Keratinocyte (primary cell): ENCODE results near the gene RBBP8. TPM values are rescaled to one million over a fixed set of nuclear protein-coding genes. Genes with fewer than 3 reads are reported as not detected.

Experiments
- DNase-seq: peaks from one replicate; pipeline ENCODE4 v3.0.0-alpha.2; 2011; ENCODE audit warnings: low read depth, missing footprints, low spot score
- FAIRE-seq: peaks from 2 replicates; lab custom pipeline; 2011; peaks lifted over from hg19 to GRCh38; lab: Jason Lieb, UNC
- H2AFZ ChIP-seq: 2 replicates; pipeline ENCODE4 v1.6.0; 2012; ENCODE audit warnings: low read length, control low read depth, inconsistent platforms; ENCODE audit not compliant: control insufficient read depth
- H3K27ac ChIP-seq: 2 replicates; pipeline ENCODE4 v1.5.1; 2011; ENCODE audit warnings: low read length; ENCODE audit not compliant: control insufficient read depth, insufficient read depth
- H3K27me3 ChIP-seq: 3 replicates; pipeline ENCODE4 v1.6.0; 2011; ENCODE audit warnings: low read length; ENCODE audit not compliant: control insufficient read depth, insufficient read depth; ENCODE audit errors: extremely low read depth
- H3K36me3 ChIP-seq, 2 experiments: 2 replicates in 1 of 2; 3 replicates in 1 of 2; pipeline ENCODE4 v1.5.1; 2011; ENCODE audit warnings: low read length in 2 of 2, mild to moderate bottlenecking in 1 of 2; ENCODE audit not compliant: control insufficient read depth in 2 of 2, insufficient read depth in 2 of 2; ENCODE audit errors: extremely low read depth in 1 of 2
- H3K4me1 ChIP-seq: 3 replicates; pipeline ENCODE4 v1.5.1; 2011; ENCODE audit warnings: low read length; ENCODE audit not compliant: control insufficient read depth, insufficient read depth; ENCODE audit errors: extremely low read depth
- H3K4me2 ChIP-seq: 3 replicates; pipeline ENCODE4 v1.6.0; 2011; ENCODE audit warnings: low read depth, low read length; ENCODE audit not compliant: control insufficient read depth, insufficient read depth; ENCODE audit errors: extremely low read depth
- H3K4me3 ChIP-seq, 3 experiments: fragments of 200-600 bp in 1 of 3; sonication (generic) in 1 of 3; 2 replicates in 2 of 3; 3 replicates in 1 of 3; pipeline ENCODE4 v1.5.1; 2011 to 2016; ENCODE audit warnings: low read length in 3 of 3, mild to moderate bottlenecking in 3 of 3, control low read depth in 2 of 3, inconsistent platforms in 1 of 3, low read depth in 1 of 3, mixed read lengths in 1 of 3, mixed run types in 1 of 3, moderate library complexity in 1 of 3; ENCODE audit not compliant: control insufficient read depth in 2 of 3, insufficient read depth in 2 of 3; ENCODE audit errors: extremely low read depth in 1 of 3
- H3K79me2 ChIP-seq: 2 replicates; pipeline ENCODE4 v1.6.0; 2012; ENCODE audit warnings: low read length; ENCODE audit not compliant: control insufficient read depth, insufficient read depth
- H3K9ac ChIP-seq: 3 replicates; pipeline ENCODE4 v1.6.0; 2011; ENCODE audit warnings: low read length; ENCODE audit not compliant: control insufficient read depth, insufficient read depth; ENCODE audit errors: extremely low read depth
- H3K9me1 ChIP-seq: 3 replicates; pipeline ENCODE4 v1.6.0; 2011; ENCODE audit warnings: low read length; ENCODE audit not compliant: control insufficient read depth, insufficient read depth; ENCODE audit errors: extremely low read depth
- H3K9me3 ChIP-seq: 2 replicates; pipeline ENCODE4 v1.5.1; 2012; ENCODE audit warnings: low read depth, low read length; ENCODE audit not compliant: control insufficient read depth
- H4K20me1 ChIP-seq: 3 replicates; pipeline ENCODE4 v1.6.0; 2011; ENCODE audit warnings: low read length; ENCODE audit not compliant: control insufficient read depth, insufficient read depth; ENCODE audit errors: extremely low read depth
- CTCF ChIP-seq, 3 experiments: IDR thresholded peaks in 1 of 3; conservative IDR thresholded peaks in 1 of 3; optimal IDR thresholded peaks in 1 of 3; 2 replicates in 2 of 3; 3 replicates in 1 of 3; pipeline versions ENCODE3 to v1.5.1; 2011; ENCODE audit warnings: low read length in 3 of 3, mild to moderate bottlenecking in 3 of 3, moderate library complexity in 2 of 3, control low read depth in 1 of 3, inconsistent platforms in 1 of 3; ENCODE audit not compliant: insufficient read depth in 2 of 3; ENCODE audit errors: extremely low read depth in 1 of 3
- EZH2 ChIP-seq: IDR thresholded peaks from one replicate; pipeline ENCODE4 v1.6.1; 2012; ENCODE audit warnings: inconsistent platforms, mild to moderate bottlenecking, low read length, moderate library complexity
- dilution Hi-C: fragments of 300-500 bp; cut with MboI; formaldehyde crosslinking; loops from one replicate; pipeline ENCODE4 v1.7.0; 2020; ENCODE audit warnings: low sequenced_read_pairs; ENCODE audit not compliant: extremely low pct_ligation_motif_present
- polyA plus RNA-seq, 5 experiments: library from polyadenylated mRNA; depleted of rRNA in 3 of 5; stranded (reverse) in 3 of 5; stranded (forward) in 1 of 5; unstranded in 1 of 5; fragments of >200 nt; gene quantifications; 1 replicate in 1 of 5; 2 replicates in 3 of 5; 3 replicates in 1 of 5; pipeline versions ENCODE4 v1.2.1 to v1.2.3, GENCODE V29; 2011 to 2012; ENCODE audit warnings: missing spikeins in 2 of 5, low read depth in 1 of 5, low replicate concordance in 1 of 5

Gene RBBP8
- polyA plus RNA-seq, 1 donor (not counting 4 experiments of a cell fraction or from before 2014, with no cell fraction given) = 169 TPM

DNA sequence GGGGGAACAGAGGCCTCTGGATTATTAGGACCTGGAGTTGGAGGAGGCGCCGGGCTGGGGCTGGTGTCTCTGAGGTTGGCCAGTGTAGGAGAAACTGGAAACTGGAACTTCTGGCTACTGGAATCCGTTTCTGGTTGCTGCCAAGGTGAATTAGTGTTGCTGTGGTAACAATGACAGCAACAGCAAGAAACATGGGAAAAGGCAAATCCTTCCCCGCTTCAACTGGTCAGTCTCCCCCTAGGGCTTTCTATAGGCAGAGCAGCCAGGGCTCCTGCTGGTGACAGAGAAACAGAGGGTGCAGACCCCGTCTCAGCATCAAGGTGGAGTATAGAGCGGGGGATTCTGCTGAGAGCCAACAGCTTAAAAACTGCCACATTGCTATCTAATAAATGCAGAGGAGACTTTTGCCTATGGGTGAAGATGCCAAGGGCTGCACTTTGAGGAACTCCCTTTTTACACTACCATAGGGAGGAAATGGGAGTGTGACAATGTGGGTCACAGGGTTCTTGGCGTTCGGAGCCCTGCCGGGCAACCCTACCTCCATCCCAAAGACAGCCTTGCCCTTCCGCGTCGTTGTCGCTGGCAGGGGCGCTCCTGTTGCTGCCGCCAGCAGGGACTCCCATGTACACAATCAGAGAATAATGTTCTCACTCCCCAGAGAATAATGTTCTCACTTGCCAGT is 120.8 kb downstream of the RBBP8 start:
- Histone ChIP-seq H3K9me1 (no peaks in the 10 kb centered on the region), H3K27ac (no peak overlapping the region), H4K20me1 (no peaks in the 10 kb centered on the region), H3K4me2 (peak overlapping the region; percentile 12), H3K36me3 (no peaks in the 10 kb centered on the region), H3K9ac (no peak overlapping the region), H3K4me3 (no peak overlapping the region), H3K27me3 (peaks cover 15% of the 10 kb centered on the region), H2AFZ (peak overlapping the region; percentile 16), H3K79me2 (no peaks in the 10 kb centered on the region), H3K9me3 (no peaks in the 10 kb centered on the region), H3K4me1 (no peaks in the 10 kb centered on the region)
- dilution Hi-C loops = no loop called here
- no peak for DNase-seq
- FAIRE-seq = no peak
- TF ChIP-seq EZH2 (no peak), CTCF (optimal IDR thresholded peaks at IDR 0.05 in 1 of 3, IDR thresholded peaks at IDR 0.05 in 1 of 3, conservative IDR thresholded peaks at IDR 0.05 in 1 of 3; ENCODE audit: extremely low read depth in 1 of 3, insufficient read depth in 2 of 3, low read length in 3 of 3) (peak; percentile 21 to 23 (median 22))

- Histone ChIP-seq H3K4me2 (no peak overlapping the region), H4K20me1 (no peaks in the 10 kb centered on the region), H3K36me3 (no peaks in the 10 kb centered on the region), H3K79me2 (no peaks in the 10 kb centered on the region), H3K27ac (no peak overlapping the region), H3K27me3 (peaks cover 15% of the 10 kb centered on the region), H3K9me3 (no peaks in the 10 kb centered on the region), H3K4me3 (no peak overlapping the region), H3K9ac (no peak overlapping the region), H3K9me1 (no peaks in the 10 kb centered on the region), H2AFZ (no peak overlapping the region), H3K4me1 (no peaks in the 10 kb centered on the region)
- dilution Hi-C loops = no loop called here
- DNase-seq (no peak), FAIRE-seq (no peak)
- TF ChIP-seq EZH2 = no peak
- no peak for TF ChIP-seq CTCF (optimal IDR thresholded peaks at IDR 0.05 in 1 of 3, IDR thresholded peaks at IDR 0.05 in 1 of 3, conservative IDR thresholded peaks at IDR 0.05 in 1 of 3; ENCODE audit: extremely low read depth in 1 of 3, insufficient read depth in 2 of 3, low read length in 3 of 3)
These were observed 121.4 kb downstream of the RBBP8 start for GRCh38 chr18:23054553-23054952.
